Measurements from ENCODE around the gene PVALEF. TPM values are rescaled to one million over a fixed set of nuclear protein-coding genes. Genes with fewer than 3 reads are reported as not detected.

The PVALEF gene
- total and polyA plus RNA-seq, 2 of the 8 experiments (the other 6 are each of a cell fraction or from before 2014, with no cell fraction given) = 0.03 TPM; not detected in 1

DNA sequence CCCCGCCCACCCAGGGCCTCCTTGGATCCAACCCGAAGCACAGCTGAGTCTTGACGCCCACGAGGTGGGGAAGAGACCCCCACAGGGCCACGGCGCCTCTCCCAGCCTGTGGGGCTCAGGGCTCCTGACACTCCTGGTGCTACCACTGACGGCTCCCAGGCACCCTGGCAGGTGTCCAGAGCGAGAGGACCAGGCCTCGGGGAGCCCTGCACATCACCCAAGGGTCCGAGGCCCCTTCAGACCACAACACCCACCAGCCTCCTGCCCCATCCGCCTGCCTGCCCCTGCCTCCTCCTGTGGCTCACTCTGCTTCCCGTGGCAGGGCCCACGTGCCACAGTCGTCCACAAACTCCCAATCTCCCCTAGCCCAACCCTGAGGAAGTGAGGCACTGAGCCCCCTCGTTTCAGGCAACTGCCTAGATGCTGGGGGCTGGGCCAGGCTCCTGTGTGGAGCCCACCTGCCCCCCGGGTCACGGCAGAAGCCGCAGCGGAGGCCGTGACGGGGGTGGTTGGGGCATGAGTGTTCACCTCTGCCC lies 29.0 kb downstream of the PVALEF start:
- Histone ChIP-seq H3K4me1 (replicated peaks in 1 of 4; ENCODE audit: control insufficient read depth in 3 of 4, insufficient read depth in 4 of 4, low read length in 3 of 4) (no peaks in the 10 kb centered on the region), H3K9me3 (ENCODE audit: insufficient read depth in 2 of 2, low read depth in 1 of 2, low read length in 1 of 2) (no peaks in the 10 kb centered on the region), H3K9ac (replicated peaks in 1 of 4; ENCODE audit: extremely low read depth in 1 of 4, low read depth in 3 of 4, low read length in 3 of 4) (no peak overlapping the region), H3K18ac (ENCODE audit: extremely low read depth, low read length) (no peak overlapping the region), H2BK15ac (ENCODE audit: low read length) (no peak overlapping the region), H3K27ac (ENCODE audit: low read depth, low read length) (no peak overlapping the region), H3K14ac (ENCODE audit: insufficient read length) (no peak overlapping the region), H3K23me2 (ENCODE audit: low read depth, low read length) (no peaks in the 10 kb centered on the region), H4K8ac (ENCODE audit: extremely low read depth, insufficient read depth, low read length) (no peak overlapping the region), H2BK12ac (ENCODE audit: low read depth, low read length) (no peak overlapping the region), H3K79me2 (ENCODE audit: control insufficient read depth in 1 of 2, insufficient read depth in 2 of 2, low read length in 2 of 2) (no peaks in the 10 kb centered on the region), H3K4me2 (ENCODE audit: insufficient read depth in 1 of 2, low read depth in 2 of 2, low read length in 2 of 2) (no peak overlapping the region), H4K5ac (ENCODE audit: insufficient read length, low read depth, low read length) (no peak overlapping the region), H3K4ac (replicated peaks; ENCODE audit: insufficient read length, low read depth, low read length) (no peak overlapping the region), H2AFZ (ENCODE audit: low read length) (no peak overlapping the region), H4K91ac (replicated peaks; ENCODE audit: insufficient read length, low read length) (no peak overlapping the region), H3K4me3 (ENCODE audit: extremely low read depth in 1 of 4, insufficient read depth in 2 of 4, low read depth in 3 of 4, low read length in 4 of 4) (no peak overlapping the region), H2BK20ac (ENCODE audit: low read length) (no peak overlapping the region), H2BK120ac (replicated peaks; ENCODE audit: low read depth, low read length) (no peak overlapping the region), H3K36me3 (ENCODE audit: control insufficient read depth in 2 of 4, insufficient read depth in 4 of 4, low read length in 3 of 4) (peaks cover 0 to 29% (median 4%) of the 10 kb centered on the region in 4 experiments; a peak in 2 of 8 replicates), H4K20me1 (replicated peaks in 1 of 2; ENCODE audit: control insufficient read depth in 1 of 2, insufficient read depth in 2 of 2, low read length in 2 of 2) (peaks cover 0 to 3% of the 10 kb centered on the region in 2 experiments), H3K56ac (replicated peaks; ENCODE audit: insufficient read length, low read depth, low read length) (no peak overlapping the region), H2BK5ac (ENCODE audit: low read depth, low read length) (no peak overlapping the region), H3K27me3 (replicated peaks in 1 of 4; ENCODE audit: control insufficient read depth in 3 of 4, extremely low read depth in 1 of 4, insufficient read depth in 3 of 4, low read length in 3 of 4) (no peaks in the 10 kb centered on the region), H3K79me1 (ENCODE audit: low read depth, low read length) (no peaks in the 10 kb centered on the region), H3K23ac (ENCODE audit: insufficient read length) (no peak overlapping the region), H2AK5ac (ENCODE audit: low read depth, low read length) (no peak overlapping the region)
- FAIRE-seq (no peak), DNase-seq (ENCODE audit: low read depth in 1 of 2, low spot score in 2 of 2) (no peak)
- POLR2A ChIA-PET (ENCODE audit: partially characterized antibody) = no interaction called here
- CTCF ChIA-PET (ENCODE audit: partially characterized antibody) = interaction anchor here (1.2 to 2.0 kb wide), 2 partner anchors 9 to 51 kb away, joined by 3 to 7 read pairs; no protein-coding TSS in a partner anchor
- WGBS, 2 experiments (ENCODE audit: extremely low coverage in 1 of 2, insufficient coverage in 1 of 2, insufficient read length in 1 of 2, insufficient replicate concordance in 2 of 2, low coverage in 1 of 2, low lambda C conversion rate in 2 of 2, missing lambda C conversion rate in 1 of 2) = 93% methylated on average over 14 of the region's 21 CpGs; no CpG with 5 or more reads in 1 of the 2 experiments
- TF ChIP-seq, protein P1, sequence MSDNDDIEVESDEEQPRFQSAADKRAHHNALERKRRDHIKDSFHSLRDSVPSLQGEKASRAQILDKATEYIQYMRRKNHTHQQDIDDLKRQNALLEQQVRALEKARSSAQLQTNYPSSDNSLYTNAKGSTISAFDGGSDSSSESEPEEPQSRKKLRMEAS (IDR thresholded peaks at IDR 0.05) = no peak
- no peak for TF ChIP-seq POU5F1 (IDR thresholded peaks at IDR 0.05; ENCODE audit: low read depth, low read length)
- TF ChIP-seq CTBP2 (IDR thresholded peaks at IDR 0.05; ENCODE audit: borderline replicate concordance, insufficient read depth, insufficient read length, low read length) = no peak
- no peak for TF ChIP-seq GTF2F1 (IDR thresholded peaks at IDR 0.05; ENCODE audit: borderline replicate concordance, low read depth, low read length)
